GM12865 (cell line): ENCODE data around the gene TBX18.

Experiments
- DNase-seq: peaks from one replicate; pipeline ENCODE4 v3.0.0; 2010; ENCODE audit warnings: low read depth
- H3K4me3 ChIP-seq: 2 replicates; pipeline ENCODE4 v1.5.1; 2011; ENCODE audit warnings: mild to moderate bottlenecking, low read depth, low read length, control low read depth
- CTCF ChIP-seq: IDR thresholded peaks from 2 replicates; pipeline ENCODE4 v1.5.1; 2011; ENCODE audit warnings: low read length, control low read depth, low read depth, inconsistent platforms; ENCODE audit not compliant: insufficient read depth; ENCODE audit errors: missing control alignments

The TBX18 gene

GRCh38 chr6:84639396-84639795, 125.0 kb downstream of the TBX18 start:
- H3K4me3 ChIP-seq: no peak overlapping the region
- TF ChIP-seq CTCF: no peak
- DNase-seq: no peak

GRCh38 chr6:84638286-84638685, 126.1 kb downstream of the TBX18 start:
- DNase-seq: no peak
- no peak for TF ChIP-seq CTCF
- no peak overlapping the region for H3K4me3 ChIP-seq
